ENCODE results near the gene XCL2. TPM values are rescaled to one million over a fixed set of nuclear protein-coding genes. Genes with fewer than 3 reads are reported as not detected.
"Not testable (repeated sequence)": the region's sequence is repeated elsewhere in the genome, so short reads cannot be mapped to it uniquely, and the experiment has no call there.

XCL2 gene
- total RNA-seq, 2 donors from 2014 or later = not detected

DNA sequence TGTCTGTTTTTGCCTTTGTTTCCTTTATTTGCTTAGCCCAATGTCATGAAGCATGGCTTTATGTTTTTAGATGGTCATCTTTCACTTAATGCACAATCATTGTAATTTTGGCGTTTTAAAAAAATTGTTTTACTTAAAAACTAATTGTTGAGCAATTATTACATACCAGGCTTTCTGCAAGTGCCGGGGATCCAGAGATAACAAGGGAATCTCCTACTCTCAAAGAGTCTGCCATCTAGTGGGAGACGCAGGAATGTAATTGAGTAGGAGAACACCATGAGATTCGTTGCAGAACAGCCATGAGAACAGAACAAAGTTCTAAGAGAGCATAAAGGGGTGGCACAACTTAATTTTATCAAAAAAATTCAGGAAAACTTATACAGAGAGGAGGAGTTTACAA lies 30.4 kb upstream of the XCL2 start:
- not testable (repeated sequence) for H3K27ac ChIP-seq; DNase-seq (ENCODE audit: low spot score); H3K9me3 ChIP-seq; H3K27me3 ChIP-seq; H3K4me3 ChIP-seq; H3K4me1 ChIP-seq; H3K36me3 ChIP-seq
- TF ChIP-seq, protein P1, sequence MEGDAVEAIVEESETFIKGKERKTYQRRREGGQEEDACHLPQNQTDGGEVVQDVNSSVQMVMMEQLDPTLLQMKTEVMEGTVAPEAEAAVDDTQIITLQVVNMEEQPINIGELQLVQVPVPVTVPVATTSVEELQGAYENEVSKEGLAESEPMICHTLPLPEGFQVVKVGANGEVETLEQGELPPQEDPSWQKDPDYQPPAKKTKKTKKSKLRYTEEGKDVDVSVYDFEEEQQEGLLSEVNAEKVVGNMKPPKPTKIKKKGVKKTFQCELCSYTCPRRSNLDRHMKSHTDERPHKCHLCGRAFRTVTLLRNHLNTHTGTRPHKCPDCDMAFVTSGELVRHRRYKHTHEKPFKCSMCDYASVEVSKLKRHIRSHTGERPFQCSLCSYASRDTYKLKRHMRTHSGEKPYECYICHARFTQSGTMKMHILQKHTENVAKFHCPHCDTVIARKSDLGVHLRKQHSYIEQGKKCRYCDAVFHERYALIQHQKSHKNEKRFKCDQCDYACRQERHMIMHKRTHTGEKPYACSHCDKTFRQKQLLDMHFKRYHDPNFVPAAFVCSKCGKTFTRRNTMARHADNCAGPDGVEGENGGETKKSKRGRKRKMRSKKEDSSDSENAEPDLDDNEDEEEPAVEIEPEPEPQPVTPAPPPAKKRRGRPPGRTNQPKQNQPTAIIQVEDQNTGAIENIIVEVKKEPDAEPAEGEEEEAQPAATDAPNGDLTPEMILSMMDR (IDR thresholded peaks at IDR 0.05) = peak in 1 of 2 donors; percentile 65

DNA sequence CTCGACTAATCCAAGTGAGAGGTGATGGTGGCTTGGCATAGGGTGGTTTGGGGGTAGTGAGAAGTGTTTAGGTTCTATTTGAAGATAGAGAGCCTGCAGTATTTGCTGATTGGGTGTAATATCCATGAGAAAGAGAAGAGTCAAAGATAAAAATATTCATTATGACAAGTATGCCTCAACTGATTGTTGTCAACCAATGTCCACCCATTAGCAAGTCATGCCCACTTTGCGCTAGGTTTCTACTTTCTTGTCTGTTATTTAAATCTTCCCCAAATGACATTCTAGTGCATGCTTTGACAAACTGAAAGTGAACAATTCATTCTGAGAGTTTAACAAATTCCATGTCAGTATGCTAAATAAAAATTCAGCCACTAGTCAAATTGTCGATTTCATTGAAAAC lies 28.8 kb upstream of the XCL2 start:
- Histone ChIP-seq H3K9me3 (no peaks in the 10 kb centered on the region), H3K27ac (no peak overlapping the region)

DNA sequence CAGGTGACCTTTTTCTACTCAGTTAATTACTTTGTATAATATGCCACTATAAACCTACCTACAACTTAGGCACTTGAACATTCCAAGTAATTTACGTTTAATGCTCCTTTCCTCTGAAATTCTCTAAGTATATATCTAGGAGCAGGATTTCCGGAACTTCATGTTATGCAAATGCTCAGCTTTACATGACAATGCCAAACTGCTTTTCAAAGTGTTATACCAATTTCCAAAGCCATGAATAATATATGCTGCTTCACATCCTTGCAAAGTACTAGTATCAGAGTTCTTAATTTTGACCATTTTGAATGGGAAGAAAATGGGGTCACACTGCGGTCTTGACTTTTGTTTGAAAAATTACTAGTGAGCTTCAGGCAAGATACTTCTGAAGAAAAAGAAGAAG lies 26.9 kb upstream of the XCL2 start:
- Histone ChIP-seq H3K4me3 (no peak overlapping the region), H3K9me3 (no peaks in the 10 kb centered on the region), H3K4me1 (no peaks in the 10 kb centered on the region), H3K27ac (no peak overlapping the region), H3K36me3 (no peaks in the 10 kb centered on the region), H3K27me3 (no peaks in the 10 kb centered on the region)
- DNase-seq (ENCODE audit: low spot score) = no peak
- TF ChIP-seq, protein P1 (IDR thresholded peaks at IDR 0.05) = no peak

More for the DNA sequence above, 28.8 kb upstream of the XCL2 start:
- H3K4me1 ChIP-seq = no peaks in the 10 kb centered on the region
- no peaks in the 10 kb centered on the region for H3K36me3 ChIP-seq
- H3K27me3 ChIP-seq = no peaks in the 10 kb centered on the region
- no peak overlapping the region for H3K4me3 ChIP-seq
- DNase-seq (ENCODE audit: low spot score) = no peak
- TF ChIP-seq, protein P1 (IDR thresholded peaks at IDR 0.05) = no peak

DNA sequence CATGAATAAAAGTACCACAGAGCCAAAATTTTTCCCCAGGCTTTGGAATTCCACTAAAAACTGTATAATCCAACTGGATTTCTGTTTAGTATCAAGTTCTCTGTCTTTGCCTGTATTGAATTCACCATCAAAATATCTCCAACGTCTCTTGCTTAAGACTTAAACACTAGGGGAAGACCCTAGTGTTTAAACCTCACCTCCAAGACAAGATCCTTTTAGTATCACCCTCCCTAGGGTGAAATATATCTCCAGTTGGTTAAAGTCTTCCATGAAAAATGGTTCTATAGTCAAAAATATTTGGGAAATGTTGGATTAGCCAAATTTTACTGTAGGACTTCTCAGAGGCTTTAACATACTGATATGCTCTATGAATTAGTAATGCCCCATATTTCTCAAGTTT lies 24.5 kb upstream of the XCL2 start:
- no peaks in the 10 kb centered on the region for H3K4me1 ChIP-seq
- H3K4me3 ChIP-seq = no peak overlapping the region
- no peaks in the 10 kb centered on the region for H3K36me3 ChIP-seq
- no peak for DNase-seq (ENCODE audit: low spot score)
- H3K27me3 ChIP-seq = no peaks in the 10 kb centered on the region
- TF ChIP-seq, protein P1 (IDR thresholded peaks at IDR 0.05) = no peak
- no peak overlapping the region for H3K27ac ChIP-seq
- H3K9me3 ChIP-seq = no peaks in the 10 kb centered on the region

DNA sequence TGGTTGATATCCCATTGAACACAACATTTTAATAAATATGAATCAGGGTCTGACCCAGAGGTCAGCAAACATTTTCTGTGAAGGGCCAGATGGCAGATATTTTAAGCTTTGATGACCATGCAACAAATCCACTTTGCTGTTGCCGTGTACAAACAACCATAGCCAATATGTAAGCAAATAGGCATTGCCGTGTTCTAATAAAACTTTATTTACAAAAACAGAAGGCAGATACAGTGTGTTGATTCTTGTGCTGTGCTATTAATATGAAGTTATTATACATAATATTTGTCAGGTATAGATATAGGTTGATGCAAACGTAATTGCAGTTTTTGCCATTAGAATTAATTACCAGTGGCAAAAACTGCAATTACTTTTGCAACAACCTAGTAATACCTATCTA lies 23.8 kb upstream of the XCL2 start:
- Histone ChIP-seq H3K4me1 (no peaks in the 10 kb centered on the region), H3K27me3 (no peaks in the 10 kb centered on the region), H3K9me3 (no peaks in the 10 kb centered on the region), H3K4me3 (no peak overlapping the region), H3K27ac (no peak overlapping the region), H3K36me3 (no peaks in the 10 kb centered on the region)
- DNase-seq (ENCODE audit: low spot score) = no peak
- TF ChIP-seq, protein P1 (IDR thresholded peaks at IDR 0.05) = no peak

DNA sequence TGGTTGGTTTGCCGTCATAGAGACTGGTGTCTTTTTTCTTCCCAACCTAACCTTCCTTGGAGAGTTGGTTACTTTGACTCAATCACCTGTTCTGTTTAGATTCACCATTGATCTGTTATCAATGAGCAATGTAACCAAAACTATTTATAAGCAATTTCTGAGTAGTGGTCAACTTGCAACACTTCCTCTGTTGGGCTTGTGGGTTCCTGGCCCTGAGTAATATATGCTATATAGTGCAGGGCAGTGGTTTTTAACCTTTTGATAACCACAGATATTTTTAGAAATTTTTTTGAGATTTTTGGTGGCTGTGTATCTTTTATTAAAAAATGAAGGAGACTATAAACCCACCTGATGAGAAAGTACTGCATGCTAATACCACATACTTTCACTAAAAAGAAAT lies 23.2 kb upstream of the XCL2 start:
- H3K4me1 ChIP-seq = no peaks in the 10 kb centered on the region
- no peaks in the 10 kb centered on the region for H3K27me3 ChIP-seq
- TF ChIP-seq, protein P1 (IDR thresholded peaks at IDR 0.05) = no peak
- no peaks in the 10 kb centered on the region for H3K36me3 ChIP-seq
- no peak for DNase-seq (ENCODE audit: low spot score)
- no peak overlapping the region for H3K4me3 ChIP-seq
- no peaks in the 10 kb centered on the region for H3K9me3 ChIP-seq
- H3K27ac ChIP-seq = no peak overlapping the region

Measured in right atrium auricular region (tissue), 2 donors.